ENCODE data around the gene DDX10. TPM values are rescaled to one million over a fixed set of nuclear protein-coding genes. Genes with fewer than 3 reads are reported as not detected.

DDX10 gene
- total and polyA plus RNA-seq, 4 donors, result 8.0 to 11.8 (median 9.0) TPM

DNA sequence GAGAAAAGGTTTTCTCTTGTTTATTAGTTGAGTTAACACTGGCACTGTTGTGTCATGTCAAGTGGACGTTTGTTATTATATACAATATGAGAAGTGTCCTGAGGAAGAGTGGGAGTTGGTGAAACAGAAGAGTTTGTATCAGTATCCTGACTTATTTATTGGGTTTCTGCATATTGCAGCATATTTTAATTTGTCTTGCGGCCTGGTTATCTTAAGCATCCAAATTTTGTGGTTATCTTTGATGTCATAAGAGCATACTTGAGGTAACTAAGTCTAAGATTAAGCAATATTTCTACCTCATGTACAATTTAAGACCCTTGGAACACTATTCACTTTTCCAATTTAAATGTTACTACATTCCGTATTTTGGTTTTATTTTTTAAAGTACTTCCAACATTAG lies 103.5 kb downstream of the DDX10 start:
- 97% methylated on average over 3 of the region's 3 CpGs for WGBS
- Histone ChIP-seq H3K36me3 (ENCODE audit: control insufficient read depth in 4 of 4, insufficient read depth in 3 of 4, low read depth in 1 of 4, low read length in 3 of 4) (no peaks in the 10 kb centered on the region), H3K27ac (ENCODE audit: low read depth in 1 of 2, low read length in 2 of 2) (no peak overlapping the region), H3K27me3 (ENCODE audit: control insufficient read depth in 4 of 4, insufficient read depth in 4 of 4, low read length in 3 of 4) (no peaks in the 10 kb centered on the region), H3K4me1 (ENCODE audit: control insufficient read depth in 4 of 4, insufficient read depth in 4 of 4, low read length in 3 of 4) (no peaks in the 10 kb centered on the region), H3K4me3 (ENCODE audit: low read depth in 1 of 3, low read length in 3 of 3) (no peak overlapping the region), H3K9ac (ENCODE audit: low read depth in 1 of 2, low read length in 2 of 2) (no peak overlapping the region), H3K9me3 (ENCODE audit: control insufficient read depth in 4 of 4, low read length in 3 of 4) (no peaks in the 10 kb centered on the region)
- no peak for DNase-seq (ENCODE audit: low spot score)
- TF ChIP-seq, protein P1, sequence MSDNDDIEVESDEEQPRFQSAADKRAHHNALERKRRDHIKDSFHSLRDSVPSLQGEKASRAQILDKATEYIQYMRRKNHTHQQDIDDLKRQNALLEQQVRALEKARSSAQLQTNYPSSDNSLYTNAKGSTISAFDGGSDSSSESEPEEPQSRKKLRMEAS (IDR thresholded peaks at IDR 0.05), result no peak
- no peak for TF ChIP-seq JUND (IDR thresholded peaks at IDR 0.05)
- no peak for TF ChIP-seq SP1 (IDR thresholded peaks at IDR 0.05)
- TF ChIP-seq TAF1 (conservative IDR thresholded peaks at IDR 0.05), result no peak
- TF ChIP-seq, protein P2, sequence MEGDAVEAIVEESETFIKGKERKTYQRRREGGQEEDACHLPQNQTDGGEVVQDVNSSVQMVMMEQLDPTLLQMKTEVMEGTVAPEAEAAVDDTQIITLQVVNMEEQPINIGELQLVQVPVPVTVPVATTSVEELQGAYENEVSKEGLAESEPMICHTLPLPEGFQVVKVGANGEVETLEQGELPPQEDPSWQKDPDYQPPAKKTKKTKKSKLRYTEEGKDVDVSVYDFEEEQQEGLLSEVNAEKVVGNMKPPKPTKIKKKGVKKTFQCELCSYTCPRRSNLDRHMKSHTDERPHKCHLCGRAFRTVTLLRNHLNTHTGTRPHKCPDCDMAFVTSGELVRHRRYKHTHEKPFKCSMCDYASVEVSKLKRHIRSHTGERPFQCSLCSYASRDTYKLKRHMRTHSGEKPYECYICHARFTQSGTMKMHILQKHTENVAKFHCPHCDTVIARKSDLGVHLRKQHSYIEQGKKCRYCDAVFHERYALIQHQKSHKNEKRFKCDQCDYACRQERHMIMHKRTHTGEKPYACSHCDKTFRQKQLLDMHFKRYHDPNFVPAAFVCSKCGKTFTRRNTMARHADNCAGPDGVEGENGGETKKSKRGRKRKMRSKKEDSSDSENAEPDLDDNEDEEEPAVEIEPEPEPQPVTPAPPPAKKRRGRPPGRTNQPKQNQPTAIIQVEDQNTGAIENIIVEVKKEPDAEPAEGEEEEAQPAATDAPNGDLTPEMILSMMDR (IDR thresholded peaks at IDR 0.05; ENCODE audit: low read depth, low read length, missing input control), result no peak
- no peak for TF ChIP-seq EGR1 (IDR thresholded peaks at IDR 0.05; ENCODE audit: low read depth in 2 of 2)
- no peak for TF ChIP-seq YY1 (IDR thresholded peaks at IDR 0.05)
- TF ChIP-seq HNF4A (conservative IDR thresholded peaks at IDR 0.05), result no peak
- no peak for TF ChIP-seq HNF4G (IDR thresholded peaks at IDR 0.05)
- TF ChIP-seq, protein P3, sequence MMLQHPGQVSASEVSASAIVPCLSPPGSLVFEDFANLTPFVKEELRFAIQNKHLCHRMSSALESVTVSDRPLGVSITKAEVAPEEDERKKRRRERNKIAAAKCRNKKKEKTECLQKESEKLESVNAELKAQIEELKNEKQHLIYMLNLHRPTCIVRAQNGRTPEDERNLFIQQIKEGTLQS (IDR thresholded peaks at IDR 0.05), result no peak
- no peak for TF ChIP-seq FOXA1 (IDR thresholded peaks at IDR 0.05)
- no peak for TF ChIP-seq NR2F2 (IDR thresholded peaks at IDR 0.05)

DNA sequence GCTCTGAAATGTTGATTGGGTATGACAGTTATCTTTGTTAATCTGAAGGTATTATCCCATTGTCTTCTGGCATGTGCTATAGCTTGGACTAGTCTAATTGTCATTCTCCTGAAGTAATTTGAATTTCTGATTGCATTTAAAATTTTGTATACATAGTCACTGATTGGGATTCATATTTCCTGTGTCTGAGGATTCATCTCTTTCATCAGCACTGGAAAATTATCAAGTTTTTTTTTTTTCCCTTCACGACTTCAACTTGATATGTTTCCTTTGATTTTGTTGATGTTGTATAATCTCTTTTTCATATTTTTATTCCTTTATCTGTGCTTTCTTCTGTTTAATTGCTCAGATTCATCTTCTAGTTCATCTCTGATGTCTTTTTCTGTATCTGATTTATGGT lies 104.1 kb downstream of the DDX10 start:
- TF ChIP-seq JUND (IDR thresholded peaks at IDR 0.05) (no peak), RXRA (IDR thresholded peaks at IDR 0.05) (no peak), YY1 (IDR thresholded peaks at IDR 0.05) (no peak), HNF4G (IDR thresholded peaks at IDR 0.05) (no peak), SP1 (IDR thresholded peaks at IDR 0.05) (no peak), FOXA2 (IDR thresholded peaks at IDR 0.05) (no peak)
- TF ChIP-seq, protein P3 (IDR thresholded peaks at IDR 0.05), result no peak
- Histone ChIP-seq H3K27ac (ENCODE audit: low read depth in 1 of 2, low read length in 2 of 2) (no peak overlapping the region), H3K27me3 (ENCODE audit: control insufficient read depth in 4 of 4, insufficient read depth in 4 of 4, low read length in 3 of 4) (no peaks in the 10 kb centered on the region), H3K4me3 (ENCODE audit: low read depth in 1 of 3, low read length in 3 of 3) (no peak overlapping the region), H3K9me3 (ENCODE audit: control insufficient read depth in 4 of 4, low read length in 3 of 4) (no peaks in the 10 kb centered on the region), H3K9ac (ENCODE audit: low read depth in 1 of 2, low read length in 2 of 2) (no peak overlapping the region), H3K4me1 (ENCODE audit: control insufficient read depth in 4 of 4, insufficient read depth in 4 of 4, low read length in 3 of 4) (no peaks in the 10 kb centered on the region), H3K36me3 (ENCODE audit: control insufficient read depth in 4 of 4, insufficient read depth in 3 of 4, low read depth in 1 of 4, low read length in 3 of 4) (no peaks in the 10 kb centered on the region)
- 71% methylated on average over 1 of the region's 1 CpG for WGBS
- DNase-seq (ENCODE audit: low spot score), result no peak

DNA sequence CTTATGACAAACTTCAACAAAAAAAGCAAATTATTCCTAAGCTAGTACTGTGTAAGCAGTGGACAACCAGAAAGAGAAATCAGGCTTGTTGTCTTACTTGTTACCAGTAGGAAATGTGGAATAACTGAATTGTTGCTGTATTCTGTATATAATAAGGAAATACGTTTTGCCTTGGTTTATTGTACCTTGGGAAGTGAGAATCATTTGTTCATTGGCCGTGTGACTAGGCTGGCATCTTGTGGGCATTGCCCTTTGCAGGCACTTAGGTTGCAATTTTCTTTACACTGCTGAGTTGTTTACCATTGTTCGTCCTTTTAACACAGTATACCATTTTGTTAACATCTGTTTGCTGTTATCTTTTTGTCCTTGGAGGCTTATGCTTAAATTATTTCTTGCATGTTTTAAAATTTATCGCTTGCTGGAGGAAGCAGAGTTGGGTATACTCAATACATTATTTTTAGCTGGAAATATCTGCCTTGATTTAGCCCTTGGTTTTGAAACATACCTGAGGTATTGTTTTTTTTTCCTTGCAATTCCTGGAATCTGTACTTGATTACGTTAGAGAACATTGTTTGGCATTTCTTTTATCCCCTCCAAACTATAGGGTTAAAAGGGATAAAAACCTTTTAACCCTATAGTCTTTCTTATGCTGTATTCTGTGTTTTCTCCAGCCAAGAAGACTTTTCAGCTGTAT lies 109.3 kb downstream of the DDX10 start:
- 86% methylated on average over 5 of the region's 5 CpGs for WGBS
- Histone ChIP-seq H3K36me3 (ENCODE audit: control insufficient read depth in 4 of 4, insufficient read depth in 3 of 4, low read depth in 1 of 4, low read length in 3 of 4) (no peaks in the 10 kb centered on the region), H3K27me3 (ENCODE audit: control insufficient read depth in 4 of 4, insufficient read depth in 4 of 4, low read length in 3 of 4) (no peaks in the 10 kb centered on the region), H3K27ac (ENCODE audit: low read depth in 1 of 2, low read length in 2 of 2) (no peak overlapping the region), H3K9me3 (ENCODE audit: control insufficient read depth in 4 of 4, low read length in 3 of 4) (no peaks in the 10 kb centered on the region), H3K4me1 (ENCODE audit: control insufficient read depth in 4 of 4, insufficient read depth in 4 of 4, low read length in 3 of 4) (no peaks in the 10 kb centered on the region), H3K4me3 (ENCODE audit: low read depth in 1 of 3, low read length in 3 of 3) (no peak overlapping the region), H3K9ac (ENCODE audit: low read depth in 1 of 2, low read length in 2 of 2) (no peak overlapping the region)
- no peak for TF ChIP-seq FOXA2 (IDR thresholded peaks at IDR 0.05)
- no peak for TF ChIP-seq JUND (IDR thresholded peaks at IDR 0.05)
- TF ChIP-seq HNF4G (IDR thresholded peaks at IDR 0.05), result no peak
- TF ChIP-seq, protein P4, sequence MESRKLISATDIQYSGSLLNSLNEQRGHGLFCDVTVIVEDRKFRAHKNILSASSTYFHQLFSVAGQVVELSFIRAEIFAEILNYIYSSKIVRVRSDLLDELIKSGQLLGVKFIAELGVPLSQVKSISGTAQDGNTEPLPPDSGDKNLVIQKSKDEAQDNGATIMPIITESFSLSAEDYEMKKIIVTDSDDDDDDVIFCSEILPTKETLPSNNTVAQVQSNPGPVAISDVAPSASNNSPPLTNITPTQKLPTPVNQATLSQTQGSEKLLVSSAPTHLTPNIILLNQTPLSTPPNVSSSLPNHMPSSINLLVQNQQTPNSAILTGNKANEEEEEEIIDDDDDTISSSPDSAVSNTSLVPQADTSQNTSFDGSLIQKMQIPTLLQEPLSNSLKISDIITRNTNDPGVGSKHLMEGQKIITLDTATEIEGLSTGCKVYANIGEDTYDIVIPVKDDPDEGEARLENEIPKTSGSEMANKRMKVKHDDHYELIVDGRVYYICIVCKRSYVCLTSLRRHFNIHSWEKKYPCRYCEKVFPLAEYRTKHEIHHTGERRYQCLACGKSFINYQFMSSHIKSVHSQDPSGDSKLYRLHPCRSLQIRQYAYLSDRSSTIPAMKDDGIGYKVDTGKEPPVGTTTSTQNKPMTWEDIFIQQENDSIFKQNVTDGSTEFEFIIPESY (IDR thresholded peaks at IDR 0.05), result no peak
- TF ChIP-seq YY1 (IDR thresholded peaks at IDR 0.05), result no peak
- no peak for TF ChIP-seq RXRA (IDR thresholded peaks at IDR 0.05)
- TF ChIP-seq FOXA1 (IDR thresholded peaks at IDR 0.05), result no peak
- TF ChIP-seq, protein P5, sequence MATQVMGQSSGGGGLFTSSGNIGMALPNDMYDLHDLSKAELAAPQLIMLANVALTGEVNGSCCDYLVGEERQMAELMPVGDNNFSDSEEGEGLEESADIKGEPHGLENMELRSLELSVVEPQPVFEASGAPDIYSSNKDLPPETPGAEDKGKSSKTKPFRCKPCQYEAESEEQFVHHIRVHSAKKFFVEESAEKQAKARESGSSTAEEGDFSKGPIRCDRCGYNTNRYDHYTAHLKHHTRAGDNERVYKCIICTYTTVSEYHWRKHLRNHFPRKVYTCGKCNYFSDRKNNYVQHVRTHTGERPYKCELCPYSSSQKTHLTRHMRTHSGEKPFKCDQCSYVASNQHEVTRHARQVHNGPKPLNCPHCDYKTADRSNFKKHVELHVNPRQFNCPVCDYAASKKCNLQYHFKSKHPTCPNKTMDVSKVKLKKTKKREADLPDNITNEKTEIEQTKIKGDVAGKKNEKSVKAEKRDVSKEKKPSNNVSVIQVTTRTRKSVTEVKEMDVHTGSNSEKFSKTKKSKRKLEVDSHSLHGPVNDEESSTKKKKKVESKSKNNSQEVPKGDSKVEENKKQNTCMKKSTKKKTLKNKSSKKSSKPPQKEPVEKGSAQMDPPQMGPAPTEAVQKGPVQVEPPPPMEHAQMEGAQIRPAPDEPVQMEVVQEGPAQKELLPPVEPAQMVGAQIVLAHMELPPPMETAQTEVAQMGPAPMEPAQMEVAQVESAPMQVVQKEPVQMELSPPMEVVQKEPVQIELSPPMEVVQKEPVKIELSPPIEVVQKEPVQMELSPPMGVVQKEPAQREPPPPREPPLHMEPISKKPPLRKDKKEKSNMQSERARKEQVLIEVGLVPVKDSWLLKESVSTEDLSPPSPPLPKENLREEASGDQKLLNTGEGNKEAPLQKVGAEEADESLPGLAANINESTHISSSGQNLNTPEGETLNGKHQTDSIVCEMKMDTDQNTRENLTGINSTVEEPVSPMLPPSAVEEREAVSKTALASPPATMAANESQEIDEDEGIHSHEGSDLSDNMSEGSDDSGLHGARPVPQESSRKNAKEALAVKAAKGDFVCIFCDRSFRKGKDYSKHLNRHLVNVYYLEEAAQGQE (IDR thresholded peaks at IDR 0.05), result no peak
- TF ChIP-seq NR2F2 (IDR thresholded peaks at IDR 0.05), result no peak
- TF ChIP-seq RAD21 (IDR thresholded peaks at IDR 0.05), result no peak
- TF ChIP-seq EGR1 (IDR thresholded peaks at IDR 0.05; ENCODE audit: low read depth in 2 of 2), result no peak
- DNase-seq (ENCODE audit: low spot score), result no peak
